GM21619 (cell line): Measurements from ENCODE around the gene MT1X.
"Not testable (repeated sequence)": the region's sequence is repeated elsewhere in the genome, so short reads cannot be mapped to it uniquely, and the experiment has no call there.

Source experiments
- ATAC-seq: cut with Tn5 transposase; IDR thresholded peaks from one replicate; pipeline ENCODE4 v1.9.1; 2021; ENCODE audit not compliant: unreplicated experiment

The MT1X gene

DNA sequence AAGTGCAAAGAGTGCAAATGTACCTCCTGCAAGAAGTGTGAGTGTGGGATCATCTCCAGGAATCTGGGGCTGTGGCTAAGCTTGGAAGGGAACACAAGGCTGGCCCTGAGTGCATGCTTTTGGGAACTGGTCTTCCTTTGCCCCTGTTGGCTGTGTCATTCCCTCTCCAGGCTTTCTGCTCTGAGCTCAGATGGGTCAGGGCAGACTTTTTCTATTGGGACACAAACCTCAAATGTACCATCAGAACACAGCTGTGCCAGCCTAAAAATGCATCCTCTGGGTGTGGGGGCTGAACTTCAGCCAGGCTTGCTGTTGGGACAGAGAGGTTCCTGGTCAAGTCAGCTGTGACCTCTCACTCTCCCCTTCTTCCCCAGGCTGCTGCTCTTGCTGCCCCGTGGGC is 29.7 kb upstream of the MT1X start:
- ATAC-seq: no peak

DNA sequence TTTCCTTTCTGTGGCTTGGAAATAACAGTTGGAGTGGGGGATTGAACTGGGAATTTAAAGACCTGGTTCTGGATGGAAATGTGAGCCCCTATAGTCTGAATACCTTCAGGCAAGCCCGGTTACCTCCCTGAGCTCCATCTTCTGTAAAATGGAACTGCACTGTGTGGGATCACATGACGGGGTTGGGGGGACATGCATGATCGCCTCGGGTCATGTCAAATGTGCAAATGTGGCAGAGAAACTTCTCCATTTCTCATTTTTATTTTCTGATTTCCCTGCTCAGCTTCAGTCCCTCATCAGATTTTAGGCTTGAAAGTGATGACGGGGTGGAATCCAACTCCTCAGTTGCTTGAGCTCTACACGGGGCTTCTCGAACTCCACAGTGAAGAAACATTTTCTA is 29.1 kb upstream of the MT1X start:
- ATAC-seq: no peak

DNA sequence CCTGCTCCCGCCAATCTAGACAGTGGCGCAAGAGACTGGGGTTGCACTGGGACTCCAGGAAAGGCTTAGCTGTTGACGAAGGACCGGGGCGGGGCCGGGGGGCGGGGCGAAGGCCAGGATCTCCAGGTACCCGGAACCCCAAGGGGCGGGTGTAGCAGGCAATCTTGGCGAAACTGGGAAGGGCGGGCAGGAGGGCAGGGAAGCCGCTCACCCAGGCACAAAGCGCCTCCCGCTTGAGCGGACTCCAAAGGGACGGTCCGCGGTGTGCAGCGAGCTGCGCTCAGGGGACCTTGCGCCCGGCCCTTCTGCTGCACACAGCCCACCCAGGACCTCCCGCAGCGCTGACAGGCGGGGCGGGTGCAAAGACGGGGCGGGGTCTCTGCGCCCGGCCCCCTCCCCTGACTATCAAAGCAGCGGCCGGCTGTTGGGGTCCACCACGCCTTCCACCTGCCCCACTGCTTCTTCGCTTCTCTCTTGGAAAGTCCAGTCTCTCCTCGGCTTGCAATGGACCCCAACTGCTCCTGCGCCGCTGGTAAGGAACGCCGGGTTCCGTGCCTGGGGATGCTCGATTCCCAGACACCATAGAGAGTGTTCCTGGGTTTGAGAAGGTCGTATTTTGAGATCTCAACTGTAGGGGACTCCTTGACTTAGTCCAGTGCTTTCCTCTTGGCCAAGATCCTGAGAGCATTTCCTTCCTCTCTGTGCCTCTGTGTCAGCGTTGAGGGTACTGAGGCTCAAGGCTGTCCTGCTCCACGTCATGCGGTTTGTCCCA is 24.5 kb upstream of the MT1X start, which contains the start of gene MT1F:
Gene MT1F, plus strand, starts transcription at position 405 of the 772 bp plus-strand sequence. Its CDS starts 100 bp downstream, at position 505.
- ATAC-seq: no peak

DNA sequence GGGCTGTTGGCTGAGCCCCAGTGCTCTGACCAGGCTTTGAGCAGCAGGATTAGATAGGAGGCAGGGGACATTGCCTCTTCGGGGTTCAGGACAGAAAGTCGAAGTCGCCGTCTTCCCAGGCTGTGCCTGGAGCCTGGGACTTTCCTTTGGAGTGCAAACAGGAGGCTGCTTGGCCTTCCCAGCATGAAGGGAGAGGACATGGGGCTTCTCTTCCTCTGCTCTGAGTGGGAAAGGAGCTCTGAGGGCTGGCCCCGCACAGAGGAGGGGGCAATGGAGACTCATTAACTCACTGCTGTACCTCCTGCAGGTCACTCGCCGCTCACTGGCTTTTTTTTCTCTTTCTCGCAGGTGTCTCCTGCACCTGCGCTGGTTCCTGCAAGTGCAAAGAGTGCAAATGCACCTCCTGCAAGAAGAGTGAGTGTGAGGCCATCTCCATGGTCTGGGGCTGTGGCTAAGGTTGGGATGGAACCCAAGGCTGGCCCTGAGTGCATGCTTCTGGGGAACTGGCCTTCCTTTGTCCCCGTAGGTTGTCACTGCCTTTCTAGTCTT is 23.9 kb upstream of the MT1X start:
- ATAC-seq: no peak

DNA sequence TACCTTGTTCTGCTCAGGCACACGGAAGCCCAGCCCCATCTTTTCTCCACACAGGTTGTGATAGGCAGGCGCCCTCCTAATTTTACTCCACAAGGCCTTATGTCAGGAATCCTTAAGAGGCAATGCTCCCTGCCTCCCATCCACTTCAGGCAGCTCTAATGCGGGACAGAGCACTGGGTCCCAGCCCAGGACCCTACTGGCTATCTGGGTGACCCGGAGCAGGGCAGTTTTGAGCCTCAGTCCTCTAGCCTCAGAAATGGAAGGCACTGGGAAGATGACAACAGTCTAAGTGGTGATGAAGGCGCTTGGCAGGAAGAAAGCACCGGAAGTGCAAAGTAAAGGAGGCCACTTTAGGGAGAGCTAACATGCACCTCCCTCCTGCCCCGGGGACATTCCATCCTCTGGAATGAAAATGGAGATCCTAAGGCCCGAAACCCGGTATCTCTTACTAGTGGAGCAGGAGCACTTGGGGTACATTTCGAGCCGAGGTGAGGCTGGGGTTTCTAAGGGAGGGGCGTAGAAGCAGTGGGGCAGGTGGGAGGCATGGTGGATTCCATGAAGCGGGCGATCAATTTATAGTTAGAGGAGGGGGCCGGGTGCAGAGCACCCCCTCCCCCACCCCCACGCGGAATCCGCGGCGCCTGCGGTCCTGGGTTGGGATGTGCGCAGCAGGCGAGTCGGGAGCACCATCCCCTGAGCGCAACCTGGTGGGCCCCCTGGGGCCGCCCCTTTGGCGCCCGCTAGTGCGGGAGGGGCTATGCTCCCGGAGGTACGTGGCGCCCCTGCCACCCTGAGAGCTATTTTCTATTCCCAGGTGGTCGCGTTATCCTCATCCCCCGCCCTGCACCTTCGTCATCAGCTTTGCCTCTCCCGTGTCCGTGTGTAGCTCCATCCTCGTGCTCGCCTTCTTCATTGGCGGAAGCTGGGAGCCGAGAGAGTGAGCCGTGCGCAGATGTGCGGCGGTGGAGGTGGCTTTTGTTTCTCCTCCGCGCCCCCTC is 19.6 kb upstream of the MT1X start:
- no peak for ATAC-seq

DNA sequence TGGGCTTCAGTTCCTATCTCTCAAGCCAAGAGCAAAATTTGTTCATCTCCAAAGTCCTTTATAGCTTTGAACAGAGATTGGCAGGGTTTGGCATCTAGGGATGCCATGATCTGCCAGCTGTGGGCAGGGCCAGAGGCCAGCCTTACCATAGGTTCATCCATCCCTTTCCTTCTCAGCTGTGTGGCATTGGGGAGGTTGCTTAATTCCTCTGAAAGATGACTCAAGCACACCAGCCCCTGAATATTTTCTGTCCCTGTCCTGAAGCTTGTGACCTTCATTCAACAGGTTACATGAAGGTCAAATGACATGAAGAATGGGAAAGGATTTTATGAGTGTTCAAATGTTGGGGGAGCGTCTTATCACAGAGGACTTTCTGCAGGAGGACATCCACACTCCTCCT is 17.8 kb upstream of the MT1X start:
- no peak for ATAC-seq

DNA sequence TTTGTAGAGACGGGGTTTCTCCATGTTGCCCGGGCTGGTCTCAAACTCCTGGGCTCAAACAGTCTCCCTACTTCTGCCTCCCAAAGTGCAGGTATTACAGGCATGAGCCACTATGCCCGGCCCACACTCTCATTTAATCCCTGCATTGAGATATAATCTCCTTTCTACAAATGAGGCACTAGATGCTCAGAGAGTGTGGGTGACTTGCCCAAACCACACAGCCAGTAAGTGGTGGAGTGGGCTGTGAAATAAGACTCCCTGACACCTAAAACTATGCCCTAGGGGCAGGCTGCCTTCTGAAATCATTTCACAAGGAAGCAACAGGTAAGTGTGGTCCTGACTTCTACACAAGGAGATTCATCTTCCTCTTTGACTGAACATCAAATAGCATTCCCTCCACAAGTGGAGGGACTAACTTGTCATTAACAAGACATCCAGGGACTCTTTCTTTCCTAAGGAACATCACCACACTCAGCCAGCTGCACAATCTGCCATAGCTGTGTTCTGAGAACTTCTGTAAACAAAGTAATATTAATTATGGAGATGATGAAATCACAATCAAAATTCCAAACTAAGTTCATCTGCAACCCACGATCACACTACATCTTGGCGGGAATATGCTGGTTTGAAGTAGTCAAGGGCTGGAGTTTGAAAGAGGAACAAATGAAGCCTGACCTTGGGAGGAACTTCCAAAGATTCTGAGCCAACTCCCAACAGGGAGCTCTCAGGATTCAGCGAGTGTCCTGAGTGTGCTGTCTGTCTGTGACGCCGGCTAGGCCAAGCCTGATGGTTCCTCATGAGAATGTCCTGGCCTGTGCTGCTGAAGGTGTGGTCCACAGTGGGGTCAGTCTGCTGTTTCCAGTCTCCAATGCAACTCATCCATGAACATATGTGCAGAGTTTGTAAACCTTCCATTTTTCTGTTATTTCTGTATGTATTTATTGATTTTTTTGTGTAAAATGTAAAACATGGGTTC is 16.7 kb upstream of the MT1X start:
- ATAC-seq: not testable (repeated sequence)

DNA sequence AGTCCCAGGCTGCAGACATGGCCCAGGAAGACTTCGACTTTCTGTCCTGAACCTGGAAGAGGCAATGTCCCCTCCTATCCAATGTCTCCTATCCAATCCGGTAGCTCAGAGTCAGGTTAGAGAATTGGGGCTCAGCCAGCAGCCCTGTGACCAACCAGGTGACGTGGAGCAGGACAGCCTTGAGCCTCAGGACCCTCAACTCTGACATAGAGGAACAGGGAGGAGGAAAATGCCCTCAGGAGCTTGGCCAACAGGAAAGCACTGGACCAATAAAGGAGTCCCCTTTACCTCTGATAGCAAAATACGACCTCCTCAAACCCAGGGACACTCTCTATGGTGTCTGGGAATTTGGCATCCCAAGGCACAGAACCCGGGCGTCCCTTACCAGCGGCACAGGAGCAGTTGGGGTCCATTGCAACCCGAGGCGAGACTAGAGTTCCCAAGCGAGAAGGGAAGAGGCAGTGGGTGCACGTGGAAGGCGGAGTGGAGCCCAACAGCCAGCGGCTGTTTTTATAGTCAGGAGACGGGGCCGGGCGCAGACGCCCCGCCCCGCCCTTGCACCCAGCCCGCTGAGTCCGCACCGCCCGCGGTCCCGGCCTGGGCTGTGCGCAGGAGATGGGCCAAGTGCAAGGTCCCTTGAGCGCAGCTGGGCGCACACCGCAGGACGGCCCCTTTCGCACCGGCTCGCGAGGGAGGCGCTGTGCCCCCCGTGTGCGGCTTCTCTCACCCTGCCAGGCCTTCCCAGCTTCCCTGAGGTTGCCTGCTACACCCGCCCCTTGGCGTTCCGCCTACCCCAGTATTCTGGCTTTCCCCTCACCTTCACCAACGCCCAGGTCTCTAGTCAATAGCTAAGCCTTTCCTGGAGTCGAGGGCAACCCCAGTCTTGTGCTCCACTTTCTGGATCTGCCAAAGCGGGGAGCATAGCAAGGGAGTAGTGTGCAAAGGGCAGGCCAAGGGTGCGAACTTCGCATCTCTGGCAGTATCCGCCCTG is 14.4 kb upstream of the MT1X start, which contains the start of gene MT1G:
Gene MT1G, minus strand, starts transcription at position 485 of the 991 bp plus-strand sequence. Its CDS starts 72 bp downstream, at position 413.
- ATAC-seq: no peak

DNA sequence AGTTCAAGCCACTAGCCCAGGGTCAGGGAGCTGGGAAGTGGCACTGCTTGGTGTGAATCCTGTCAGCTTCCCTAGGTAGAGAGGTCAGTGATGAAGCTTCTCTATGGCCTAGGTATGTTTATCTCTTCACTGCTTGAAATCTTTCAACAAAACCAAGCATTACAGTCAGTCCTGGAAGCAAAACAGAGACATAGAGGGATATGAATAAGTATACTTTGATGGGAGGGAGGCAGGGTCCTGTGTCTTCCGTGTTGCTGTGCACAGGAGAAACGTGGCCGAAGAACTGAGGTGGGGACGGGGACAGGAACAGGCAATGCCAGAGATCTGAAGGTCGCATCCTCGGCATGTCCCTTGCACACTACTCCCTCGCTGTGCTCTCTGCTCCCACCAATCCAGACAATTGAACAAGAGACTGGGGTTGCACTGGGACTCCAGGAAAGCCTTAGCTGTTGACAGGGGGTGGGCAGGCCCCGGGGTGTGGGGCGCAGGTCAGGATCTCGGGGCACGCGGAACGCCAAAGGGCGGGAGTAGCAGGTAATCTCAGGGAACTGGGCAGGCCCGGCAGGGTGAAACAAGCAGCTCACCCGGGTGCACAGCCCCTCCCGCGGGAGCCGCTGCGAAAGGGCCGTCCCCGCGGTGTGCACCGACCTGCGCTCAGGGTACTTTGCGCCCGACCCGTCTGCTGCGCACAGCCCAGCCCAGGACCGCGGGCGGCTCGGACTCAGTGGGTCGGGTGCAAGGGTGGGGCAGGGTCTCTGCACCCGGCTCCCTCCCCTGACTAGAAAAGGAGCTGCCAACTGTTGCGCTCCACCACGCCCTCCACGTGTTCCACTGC is 13.0 kb upstream of the MT1X start, which contains the start of gene MT1H:
Gene MT1H, plus strand, starts transcription at position 810 of the 835 bp plus-strand sequence. CDS start 71 bp downstream, outside the sequence.
- ATAC-seq: no peak

DNA sequence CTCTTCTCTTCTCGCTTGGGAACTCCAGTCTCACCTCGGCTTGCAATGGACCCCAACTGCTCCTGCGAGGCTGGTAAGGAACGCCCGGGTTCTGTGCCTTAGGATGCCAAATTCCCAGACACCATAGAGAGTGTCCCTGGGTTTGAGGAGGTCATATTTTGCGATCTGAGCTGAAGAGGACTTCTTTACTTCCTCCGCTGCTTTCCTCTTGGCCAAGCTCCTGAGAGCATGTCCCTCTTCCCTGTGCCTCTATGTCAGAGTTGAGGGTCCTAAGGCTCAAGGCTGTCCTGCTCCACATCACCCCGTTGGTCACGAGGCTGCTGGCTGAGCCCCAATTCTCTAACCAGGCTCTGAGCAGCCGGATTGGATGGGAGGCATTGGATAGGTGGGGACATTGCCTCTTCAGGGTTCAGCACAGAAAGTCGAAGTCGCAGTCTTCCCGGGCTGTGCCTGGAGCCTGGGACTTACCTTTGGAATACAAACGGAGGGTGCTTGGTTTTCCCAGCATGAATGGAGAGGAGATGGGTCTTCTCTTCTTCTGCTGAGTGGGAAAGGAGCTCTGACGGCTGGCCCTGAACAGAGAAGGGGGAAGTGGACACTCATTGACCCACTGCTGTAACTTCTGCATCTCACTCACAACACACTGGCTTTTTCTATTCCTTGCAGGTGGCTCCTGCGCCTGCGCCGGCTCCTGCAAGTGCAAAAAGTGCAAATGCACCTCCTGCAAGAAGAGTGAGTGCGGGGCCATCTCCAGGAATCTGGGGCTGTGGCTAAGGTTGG is 12.2 kb upstream of the MT1X start:
- no peak for ATAC-seq

DNA sequence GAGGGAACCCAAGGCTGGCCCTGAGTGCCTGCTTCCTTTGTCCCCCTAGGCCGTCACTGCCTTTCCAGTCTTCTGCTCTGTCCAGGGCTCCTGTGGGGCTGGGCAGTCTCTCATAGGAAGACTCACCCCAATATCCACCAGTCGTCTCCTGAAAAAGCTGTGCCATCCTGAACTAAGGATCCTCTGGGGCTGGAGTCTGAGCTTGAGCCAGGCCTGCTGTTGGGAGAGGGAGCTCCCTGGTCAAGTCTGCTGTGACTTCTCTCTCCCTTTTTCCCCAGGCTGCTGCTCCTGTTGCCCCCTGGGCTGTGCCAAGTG is 11.7 kb upstream of the MT1X start:
- ATAC-seq: no peak

DNA sequence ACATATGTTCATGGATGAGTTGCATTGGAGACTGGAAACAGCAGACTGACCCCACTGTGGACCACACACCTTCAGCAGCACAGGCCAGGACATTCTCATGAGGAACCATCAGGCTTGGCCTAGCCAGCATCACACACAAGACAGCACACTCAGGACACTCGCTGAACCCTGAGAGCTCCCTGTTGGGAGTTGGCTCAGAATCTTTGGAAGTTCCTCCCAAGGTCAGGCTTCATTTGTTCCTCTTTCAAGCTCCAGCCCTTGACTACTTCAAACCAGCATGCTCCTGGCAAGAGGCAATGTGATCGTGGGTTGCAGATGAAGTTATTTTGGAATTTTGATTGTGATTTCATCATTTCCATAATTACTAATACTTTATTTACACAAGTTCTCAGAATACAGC is 10.6 kb upstream of the MT1X start:
- not testable (repeated sequence) for ATAC-seq

DNA sequence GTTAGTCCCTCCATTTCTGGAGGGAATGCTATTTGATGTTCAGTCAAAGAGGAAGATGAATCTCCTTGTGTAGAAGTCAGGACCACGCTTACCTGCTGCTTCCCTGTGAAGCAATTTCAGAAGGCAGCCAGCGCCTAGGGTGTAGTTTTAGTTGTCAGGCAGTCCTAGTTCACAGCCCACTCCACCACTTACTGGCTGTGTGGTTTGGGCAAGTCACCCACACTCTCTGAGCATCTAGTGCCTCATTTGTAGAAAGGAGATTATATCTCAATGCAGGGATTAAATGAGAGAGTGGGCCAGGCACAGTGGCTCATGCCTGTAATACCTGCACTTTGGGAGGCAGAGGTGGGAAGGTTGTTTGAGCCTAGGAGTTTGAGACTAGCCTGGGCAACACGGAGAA is 10.1 kb upstream of the MT1X start:
- ATAC-seq: not testable (repeated sequence)

DNA sequence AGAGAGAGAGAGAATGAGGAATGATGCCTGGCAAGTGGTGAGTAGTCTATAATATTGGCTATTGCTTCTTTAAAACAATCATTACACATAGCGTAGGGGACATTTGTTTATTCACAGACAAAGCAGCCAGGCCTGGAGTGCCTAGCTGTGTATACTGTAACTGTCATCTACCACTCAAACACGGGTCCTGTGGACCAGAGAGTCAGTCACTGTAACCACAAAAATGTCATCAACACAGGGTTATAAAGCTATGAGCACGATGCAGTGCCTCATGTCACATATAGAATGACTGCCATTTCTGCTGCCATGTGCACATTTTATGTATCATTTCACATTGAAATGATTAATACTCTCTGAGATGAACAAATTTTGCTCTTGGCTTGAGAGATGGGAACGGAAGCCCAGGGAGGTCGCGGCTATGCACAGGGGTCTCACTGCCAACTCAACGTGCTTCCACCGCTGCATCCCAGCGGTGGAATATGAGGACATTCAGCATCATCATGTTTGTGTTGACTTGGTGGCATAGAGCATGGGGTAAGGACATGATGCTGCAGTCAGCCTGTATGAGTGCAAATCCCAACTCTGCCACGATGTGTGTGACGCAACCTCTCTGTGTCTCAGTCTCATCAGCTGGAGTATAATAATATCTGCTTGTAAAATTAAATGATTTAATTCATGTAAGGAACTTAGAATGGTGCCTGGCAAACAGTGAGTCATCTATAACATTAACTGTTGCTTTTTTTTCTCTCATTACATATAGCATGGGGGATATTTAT is 9.3 kb upstream of the MT1X start:
- no peak for ATAC-seq

DNA sequence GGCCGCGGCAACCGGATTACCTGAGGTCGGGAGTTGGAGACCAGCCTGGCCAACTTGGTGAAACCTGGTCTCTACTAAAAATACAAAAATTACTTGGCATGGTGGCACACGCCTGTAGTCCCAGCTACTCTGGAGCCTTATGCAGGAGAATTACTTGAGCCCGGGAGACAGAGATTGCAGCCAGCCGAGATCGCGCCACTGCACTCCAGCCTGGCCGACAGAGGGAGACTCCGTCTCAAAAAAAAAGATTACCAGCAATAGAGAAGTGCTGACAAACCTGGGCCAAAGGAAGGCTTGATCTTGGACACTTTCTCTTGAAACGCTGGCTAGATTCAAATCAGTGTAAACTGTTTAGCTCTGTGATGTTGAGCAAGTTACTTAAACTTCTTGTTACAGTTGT is 8.3 kb upstream of the MT1X start:
- no peak for ATAC-seq

DNA sequence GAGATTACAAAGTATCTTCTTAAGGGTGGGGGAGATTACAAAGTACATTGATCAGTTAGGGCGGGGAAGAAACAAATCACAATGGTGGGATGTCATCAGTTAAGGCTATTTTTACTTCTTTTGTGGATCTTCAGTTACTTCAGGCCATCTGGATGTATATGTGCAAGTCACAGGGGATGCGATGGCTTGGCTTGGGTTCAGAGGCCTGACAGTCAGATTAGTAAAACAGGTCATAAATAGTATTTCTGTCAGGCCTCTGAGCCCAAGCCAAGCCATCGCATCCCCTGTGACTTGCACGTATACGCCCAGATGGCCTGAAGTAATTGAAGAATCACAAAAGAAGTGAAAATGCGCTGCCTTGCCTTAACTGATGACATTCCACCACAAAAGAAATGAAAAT is 7.7 kb upstream of the MT1X start:
- ATAC-seq: not testable (repeated sequence)
